ENCODE measurements around the gene MEIS1.

- no peak for TF ChIP-seq EZH2 (IDR thresholded peaks at IDR 0.05; ENCODE audit: low read depth)
- no peak for TF ChIP-seq CTCF (conservative IDR thresholded peaks at IDR 0.05)
These were observed 8.5 kb downstream of the MEIS1 start for GRCh38 chr2:66443186-66443978.
